ENCODE results near the gene HPCA.

HPCA gene

DNA sequence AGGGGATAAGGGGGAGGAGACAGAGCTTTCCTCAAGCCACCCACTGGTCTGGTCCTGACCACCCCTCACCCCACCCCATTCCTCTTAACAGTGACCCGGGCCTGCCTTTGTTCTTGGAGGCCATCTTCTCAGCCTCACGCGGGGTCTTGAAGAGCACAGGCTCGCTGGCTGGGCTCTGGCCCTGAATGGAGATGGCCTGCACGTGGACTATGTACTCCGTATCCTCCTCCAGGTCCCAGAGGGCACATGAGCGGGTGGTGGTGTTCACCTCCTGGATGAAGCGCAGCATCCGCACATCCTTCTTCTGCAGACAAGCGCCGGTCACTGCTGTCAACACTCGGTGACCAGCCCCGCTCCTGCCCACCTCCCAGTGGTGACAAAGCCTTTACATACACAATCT, 18.2 kb upstream of the HPCA start:
- TF ChIP-seq, protein P1, sequence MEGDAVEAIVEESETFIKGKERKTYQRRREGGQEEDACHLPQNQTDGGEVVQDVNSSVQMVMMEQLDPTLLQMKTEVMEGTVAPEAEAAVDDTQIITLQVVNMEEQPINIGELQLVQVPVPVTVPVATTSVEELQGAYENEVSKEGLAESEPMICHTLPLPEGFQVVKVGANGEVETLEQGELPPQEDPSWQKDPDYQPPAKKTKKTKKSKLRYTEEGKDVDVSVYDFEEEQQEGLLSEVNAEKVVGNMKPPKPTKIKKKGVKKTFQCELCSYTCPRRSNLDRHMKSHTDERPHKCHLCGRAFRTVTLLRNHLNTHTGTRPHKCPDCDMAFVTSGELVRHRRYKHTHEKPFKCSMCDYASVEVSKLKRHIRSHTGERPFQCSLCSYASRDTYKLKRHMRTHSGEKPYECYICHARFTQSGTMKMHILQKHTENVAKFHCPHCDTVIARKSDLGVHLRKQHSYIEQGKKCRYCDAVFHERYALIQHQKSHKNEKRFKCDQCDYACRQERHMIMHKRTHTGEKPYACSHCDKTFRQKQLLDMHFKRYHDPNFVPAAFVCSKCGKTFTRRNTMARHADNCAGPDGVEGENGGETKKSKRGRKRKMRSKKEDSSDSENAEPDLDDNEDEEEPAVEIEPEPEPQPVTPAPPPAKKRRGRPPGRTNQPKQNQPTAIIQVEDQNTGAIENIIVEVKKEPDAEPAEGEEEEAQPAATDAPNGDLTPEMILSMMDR (conservative IDR thresholded peaks at IDR 0.05) = no peak
- no peak overlapping the region for H3K27ac ChIP-seq

DNA sequence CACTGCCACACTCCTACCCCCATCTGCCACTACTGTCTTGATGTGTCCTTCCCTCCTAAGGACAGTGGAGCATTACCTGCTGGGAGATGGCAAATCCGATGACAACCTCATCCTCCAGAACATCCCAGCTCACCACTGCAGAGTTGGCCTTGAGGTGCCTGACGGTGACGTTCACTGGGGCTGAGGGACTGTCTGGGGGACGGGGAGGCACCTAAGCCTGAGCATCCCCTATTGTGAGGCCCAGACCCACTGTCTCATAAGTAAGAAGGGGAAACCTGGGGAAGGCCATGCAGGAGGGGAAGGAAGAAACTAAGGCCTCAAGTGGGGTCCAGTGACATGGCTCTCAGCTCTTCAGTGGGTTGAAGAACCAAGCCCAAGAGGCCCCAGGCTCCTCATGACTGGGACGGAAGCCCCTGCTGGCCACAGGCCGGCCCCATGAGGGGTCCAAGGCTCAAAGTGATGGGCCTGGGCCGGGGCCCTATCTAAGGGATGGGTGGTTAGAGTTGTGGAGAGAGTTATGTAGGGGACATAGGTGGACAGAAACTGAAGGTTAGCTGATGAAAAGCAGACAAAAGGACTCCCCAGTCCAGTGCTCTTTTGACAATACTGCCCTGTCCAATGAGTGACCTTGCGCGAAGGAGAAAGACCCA, 17.4 kb upstream of the HPCA start:
- TF ChIP-seq, protein P1 (conservative IDR thresholded peaks at IDR 0.05) = no peak
- no peak overlapping the region for H3K27ac ChIP-seq

DNA sequence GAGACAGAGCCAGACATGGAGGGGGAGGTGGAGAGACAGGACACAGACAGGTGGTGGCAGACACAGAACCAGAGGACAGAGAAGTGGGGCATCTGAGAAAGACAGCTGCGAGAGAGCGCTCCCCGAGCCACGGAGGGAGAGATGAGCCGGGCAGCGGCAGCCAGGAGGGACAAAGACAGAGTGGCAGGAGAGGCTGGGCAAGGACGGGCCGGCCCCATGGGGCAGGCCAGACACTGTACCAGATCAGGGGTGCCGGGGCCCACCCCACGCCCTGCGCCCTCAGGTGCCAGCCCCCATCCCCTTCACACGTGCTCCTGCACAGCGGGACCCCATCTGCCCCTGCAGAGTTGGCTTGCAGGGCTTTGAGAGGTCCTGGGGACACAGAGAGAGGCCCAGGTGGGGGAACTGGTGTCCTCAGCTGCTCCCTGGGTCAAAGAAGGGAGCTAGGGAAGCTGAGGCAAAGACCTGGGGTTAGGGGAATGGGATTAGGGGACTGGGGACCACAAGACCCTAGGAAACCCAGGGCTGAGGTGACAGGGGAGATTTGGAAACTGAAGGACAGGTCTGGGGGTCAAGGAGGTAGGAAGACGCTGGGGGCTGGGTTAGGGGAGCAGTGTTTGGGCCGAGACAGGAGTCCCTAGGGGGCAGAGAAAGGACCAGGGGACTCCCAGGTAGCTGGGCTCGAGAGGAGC, 16.2 kb upstream of the HPCA start:
- no peak overlapping the region; the same call in 1 of the 2 replicates for H3K27ac ChIP-seq
- TF ChIP-seq, protein P1 (conservative IDR thresholded peaks at IDR 0.05) = no peak

DNA sequence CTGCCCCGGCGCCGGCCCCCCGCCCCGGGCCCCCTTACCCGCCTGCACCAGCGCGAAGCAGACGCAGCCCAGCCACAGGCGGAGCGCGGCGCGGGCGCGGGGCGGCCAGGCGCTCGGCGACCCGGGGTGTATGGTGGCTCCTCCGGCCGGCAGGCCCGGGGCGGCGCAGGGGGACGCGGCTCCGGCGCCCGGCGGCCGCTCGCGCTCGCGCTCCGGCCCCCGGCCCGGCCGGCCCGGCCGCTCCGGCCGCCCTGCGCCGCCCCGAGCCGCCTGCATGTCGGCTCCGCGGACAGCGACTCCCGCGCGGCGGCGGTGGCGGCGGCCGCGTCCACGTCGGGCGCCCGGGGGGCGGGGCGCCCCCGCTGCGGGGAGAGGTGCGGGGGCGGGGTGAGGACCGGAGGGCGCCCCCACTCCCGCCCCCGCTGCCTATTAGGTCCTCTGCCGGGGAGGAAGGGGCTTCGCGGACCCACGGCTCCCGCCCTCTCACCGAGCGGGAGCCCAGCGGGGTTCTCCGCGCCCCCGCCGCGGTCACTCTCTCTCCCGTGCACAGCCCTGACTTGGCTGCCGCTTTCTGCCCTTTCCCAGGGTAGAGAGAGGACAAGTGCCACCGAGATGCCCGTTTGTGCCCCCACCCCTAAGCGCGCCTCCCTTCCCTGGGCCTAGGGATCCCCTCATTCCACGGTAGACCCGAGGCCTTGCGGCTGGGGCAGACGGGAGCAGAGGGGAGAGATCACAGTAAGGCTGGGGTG, 15.5 kb upstream of the HPCA start, which contains the start of gene FNDC5:
Gene FNDC5 (minus strand): TSS at position 298 of the 749 bp plus-strand sequence.
- TF ChIP-seq, protein P1 (conservative IDR thresholded peaks at IDR 0.05) = no peak
- no peak within 1 kb of the TSS; the same call in 1 of the 2 replicates for H3K27ac ChIP-seq

DNA sequence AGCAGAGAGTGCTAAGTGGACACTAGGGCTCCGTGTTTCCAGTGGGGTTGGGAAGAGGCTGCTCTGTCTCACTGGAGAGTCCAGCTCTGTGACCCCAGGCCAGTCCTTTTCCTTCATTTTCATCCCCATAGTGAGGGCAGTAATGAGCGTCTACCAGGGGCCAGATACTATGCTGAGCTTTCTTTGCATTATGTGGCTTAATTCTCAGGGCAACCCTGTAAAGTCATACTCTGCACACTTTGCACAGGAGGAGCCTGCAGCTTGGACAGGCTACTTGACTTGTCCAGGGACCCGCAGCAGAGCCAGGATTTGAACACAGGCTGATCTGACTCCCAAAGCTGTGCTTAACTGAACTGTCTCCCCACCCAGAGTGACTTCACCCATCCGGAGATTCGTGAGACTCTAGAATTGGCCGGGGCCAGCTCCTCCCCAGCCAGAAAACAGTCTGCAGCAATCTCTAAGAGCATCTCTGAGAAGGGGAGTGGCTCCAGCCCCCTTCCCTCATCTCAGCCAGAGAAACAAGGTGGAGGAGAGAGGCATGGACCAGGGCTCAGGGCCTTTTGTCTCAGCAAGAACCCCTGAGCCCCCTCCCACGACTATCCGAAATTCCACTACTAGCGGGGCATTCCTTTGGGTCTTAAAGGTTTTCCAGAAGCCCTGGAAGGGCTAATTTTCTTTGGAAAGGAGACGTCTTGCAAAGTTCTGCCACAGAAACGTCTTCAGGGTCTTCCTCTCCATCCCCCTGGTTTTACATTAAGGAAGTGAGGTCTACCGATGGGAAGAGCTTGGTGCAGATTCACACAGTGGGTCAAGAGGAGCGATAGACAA, 14.7 kb upstream of the HPCA start:
- H3K27ac ChIP-seq = no peak overlapping the region; the same call in 1 of the 2 replicates
- TF ChIP-seq, protein P1 (conservative IDR thresholded peaks at IDR 0.05) = no peak

DNA sequence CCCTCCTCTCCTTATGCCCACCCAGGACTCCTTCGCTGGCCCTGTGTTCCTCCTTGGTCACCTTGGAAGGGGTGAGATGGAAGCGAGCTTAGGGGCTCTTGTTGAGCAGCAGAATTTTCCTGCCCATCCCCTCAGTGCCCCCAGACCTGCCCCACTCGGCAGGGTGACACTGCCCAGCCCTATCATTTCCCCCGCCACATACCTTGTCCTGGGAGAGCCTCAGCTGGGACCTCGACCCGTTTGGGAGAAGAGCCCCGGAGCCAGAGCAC, 14.2 kb upstream of the HPCA start:
- TF ChIP-seq, protein P1 (conservative IDR thresholded peaks at IDR 0.05) = no peak
- H3K27ac ChIP-seq = no peak overlapping the region

DNA sequence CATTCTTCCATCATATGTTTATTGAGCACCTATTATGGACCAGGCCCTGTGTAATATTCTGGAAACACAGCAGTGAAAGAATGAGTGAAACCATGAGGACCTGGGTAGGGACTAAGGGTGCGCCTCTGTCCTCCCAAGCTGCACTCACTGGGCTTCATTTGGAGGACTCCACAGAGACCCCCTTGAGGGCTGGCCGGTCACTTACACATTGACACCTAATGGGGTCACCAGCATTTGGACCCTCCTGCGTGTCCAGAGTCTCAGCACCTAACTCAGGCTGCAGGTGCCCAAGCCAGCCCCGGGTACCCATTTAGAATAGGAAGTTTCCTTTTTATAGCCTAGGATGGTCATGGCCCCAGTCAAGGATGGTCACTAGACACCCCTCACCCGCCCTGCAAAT, 12.8 kb upstream of the HPCA start:
- H3K27ac ChIP-seq = no peak overlapping the region
- TF ChIP-seq, protein P1 (conservative IDR thresholded peaks at IDR 0.05) = no peak

All from VCaP (cell line).